NOMO-1 (cell line): Measurements from ENCODE around the gene SLC25A34.

Source experiments
- DNase-seq, 2 experiments: peaks; one replicate each; lab custom pipeline; 2025; ENCODE audit not compliant: unreplicated experiment in 2 of 2; lab: John Stamatoyannopoulos, UW

Gene SLC25A34

GRCh38 chr1:15712168-15712567, 23.9 kb upstream of the SLC25A34 start:
- DNase-seq, result no peak

- no peak for DNase-seq
These were observed 21.5 kb upstream of the SLC25A34 start for GRCh38 chr1:15714406-15715136.

GRCh38 chr1:15717418-15718125, 18.5 kb upstream of the SLC25A34 start:
- no peak for DNase-seq

GRCh38 chr1:15718199-15718601, 17.9 kb upstream of the SLC25A34 start:
- no peak for DNase-seq

- DNase-seq, result no peak
These were observed 16.5 kb upstream of the SLC25A34 start for GRCh38 chr1:15719381-15720120.

GRCh38 chr1:15720861-15721260, 15.2 kb upstream of the SLC25A34 start:
- no peak for DNase-seq

GRCh38 chr1:15722411-15722810, 13.6 kb upstream of the SLC25A34 start:
- DNase-seq, result no peak

GRCh38 chr1:15722836-15723532, 13.1 kb upstream of the SLC25A34 start:
- DNase-seq, result no peak

GRCh38 chr1:15723631-15724246, 12.3 kb upstream of the SLC25A34 start:
- no peak for DNase-seq

GRCh38 chr1:15724949-15725880, 10.8 kb upstream of the SLC25A34 start:
- no peak for DNase-seq

GRCh38 chr1:15726508-15726907, 9.6 kb upstream of the SLC25A34 start:
- no peak for DNase-seq

- DNase-seq, result no peak
These were observed 9.0 kb upstream of the SLC25A34 start for GRCh38 chr1:15727021-15727420.

- no peak for DNase-seq
These were observed 8.6 kb upstream of the SLC25A34 start for GRCh38 chr1:15727424-15727823.

- DNase-seq, result no peak
These were observed 8.1 kb upstream of the SLC25A34 start for GRCh38 chr1:15727866-15728534.

GRCh38 chr1:15728937-15729657, 7.0 kb upstream of the SLC25A34 start:
- DNase-seq, result no peak

GRCh38 chr1:15730423-15730822, 5.6 kb upstream of the SLC25A34 start:
- DNase-seq, result no peak

- DNase-seq, result no peak
These were observed 5.1 kb upstream of the SLC25A34 start for GRCh38 chr1:15730936-15731335.
